Prostate gland (tissue), 2 donors: ENCODE data around the gene SPC24. TPM values are rescaled to one million over a fixed set of nuclear protein-coding genes. Genes with fewer than 3 reads are reported as not detected.

Source experiments
- DNase-seq: peaks from one replicate; pipeline ENCODE4 v3.0.0-alpha.2; 2019; ENCODE audit warnings: low spot score
- H3K27ac ChIP-seq, 2 donors: fragments of 200-600 bp; sonication (generic); 2 replicates each; pipeline ENCODE4 v1.5.1; 2017 to 2019
- H3K27me3 ChIP-seq: fragments of 200-600 bp; sonication (generic); replicated peaks from 2 replicates; pipeline ENCODE4 v1.5.1; 2019; ENCODE audit not compliant: insufficient read depth
- H3K36me3 ChIP-seq, 2 donors: fragments of 200-600 bp; sonication (generic); 1 replicate in 1 of 2; 2 replicates in 1 of 2; pipeline versions ENCODE4 v1.5.1 to v1.8.1; 2017 to 2019
- H3K4me1 ChIP-seq: fragments of 200-600 bp; sonication (generic); replicated peaks from 2 replicates; pipeline ENCODE4 v1.5.1; 2019
- H3K4me3 ChIP-seq, 2 donors: fragments of 200-600 bp; sonication (generic); 2 replicates each; pipeline ENCODE4 v1.5.1; 2017 to 2019
- H3K9me3 ChIP-seq: fragments of 200-600 bp; sonication (generic); 2 replicates; pipeline ENCODE4 v1.5.1; 2017
- CTCF ChIP-seq, 4 experiments: fragments of 200-600 bp in 2 of 4; fragments of 450-650 bp in 2 of 4; sonication (generic) in 2 of 4; IDR thresholded peaks; 1 replicate in 3 of 4; 2 replicates in 1 of 4; pipeline ENCODE4 v1.5.1; 2016 to 2019; ENCODE audit warnings: antibody characterized with exemption in 4 of 4, mild to moderate bottlenecking in 2 of 4, moderate library complexity in 2 of 4
- POLR2A ChIP-seq: fragments of 450-650 bp; IDR thresholded peaks from one replicate; pipeline ENCODE4 v1.6.1; 2016; ENCODE audit warnings: antibody characterized with exemption, mild to moderate bottlenecking
- POLR2AphosphoS5 ChIP-seq: sonication (generic); formaldehyde crosslinking; IDR thresholded peaks from one replicate; pipeline ENCODE4 v1.6.1; 2017; ENCODE audit warnings: antibody characterized with exemption
- WGBS: methylation state at CpG from one replicate; pipeline ENCODE4 v1.1.5; 2018; 5-methylcytosine and 5-hydroxymethylcytosine counted together
- intact Hi-C: fragments of 100-400 bp; cut with DNase I; formaldehyde crosslinking; loops from one replicate; pipeline ENCODE4 v1.14.2; 2022
- total RNA-seq, 2 donors: library from RNA; depleted of rRNA; stranded (reverse); fragments of >200 nt; gene quantifications; one replicate each; pipeline ENCODE4 v1.1.0, GENCODE V29; 2016

Gene SPC24
- 1 to 10 TPM in 1 of 2 donors, under 1 TPM in 1; 0.73 to 5.0 TPM for total RNA-seq

- Histone ChIP-seq H3K4me3 (peak within 1 kb of the TSS; percentile 28 to 52), H3K36me3 (no peaks in the 10 kb centered on the region), H3K27me3 (no peaks in the 10 kb centered on the region), H3K9me3 (no peaks in the 10 kb centered on the region), H3K4me1 (peaks cover 9% of the 10 kb centered on the region), H3K27ac (peak within 1 kb of the TSS; percentile 4 to 47)
- 1% methylated on average over 49 of the region's 50 CpGs for WGBS
- DNase-seq = peak; percentile 94
- intact Hi-C loops = no loop called here
- TF ChIP-seq CTCF (IDR thresholded peaks at IDR 0.05) = no peak
- TF ChIP-seq POLR2AphosphoS5 = peak; percentile 97
- no peak for TF ChIP-seq POLR2A
These were observed at the start of gene SPC24 for GRCh38 chr19:11155373-11156120. SPC24 (minus strand) TSS chr19:11155782; CDS start chr19:11155776, 6 bp downstream.

GRCh38 chr19:11204943-11205349 is 49.4 kb upstream of the SPC24 start:
- Histone ChIP-seq H3K9me3 (no peaks in the 10 kb centered on the region), H3K4me3 (no peak overlapping the region), H3K27me3 (no peaks in the 10 kb centered on the region), H3K36me3 (no peaks in the 10 kb centered on the region), H3K27ac (peak overlapping the region; percentile 74 to 85), H3K4me1 (no peaks in the 10 kb centered on the region)
- TF ChIP-seq CTCF (IDR thresholded peaks at IDR 0.05) (no peak), POLR2AphosphoS5 (no peak), POLR2A (no peak)
- intact Hi-C loops = loop anchor here (1.0 to 5.0 kb wide), 3 partner anchors 68 to 268 kb away; no protein-coding TSS in a partner anchor
- DNase-seq = no peak
- 42% methylated on average over 5 of the region's 5 CpGs for WGBS

- Histone ChIP-seq H3K36me3 (no peaks in the 10 kb centered on the region), H3K27ac (peak overlapping the region; percentile 74 to 85), H3K4me1 (no peaks in the 10 kb centered on the region), H3K4me3 (no peak overlapping the region), H3K27me3 (no peaks in the 10 kb centered on the region), H3K9me3 (no peaks in the 10 kb centered on the region)
- TF ChIP-seq CTCF (IDR thresholded peaks at IDR 0.05) (peak in 1 of 4 experiments; percentile 8), POLR2A (no peak), POLR2AphosphoS5 (no peak)
- intact Hi-C loops = loop anchor here (1.0 to 5.0 kb wide), 3 partner anchors 67 to 267 kb away; no protein-coding TSS in a partner anchor
- DNase-seq = no peak
- 76% methylated on average over 9 of the region's 9 CpGs for WGBS
These were observed 48.6 kb upstream of the SPC24 start for GRCh38 chr19:11204076-11204602.

- no peak overlapping the region for H3K4me3 ChIP-seq
- 36% methylated on average over 13 of the region's 17 CpGs for WGBS
- no peak for TF ChIP-seq POLR2AphosphoS5
- peak; percentile 79 to 94 (median 82) for TF ChIP-seq CTCF (IDR thresholded peaks at IDR 0.05)
- H3K27ac ChIP-seq = peak overlapping the region; percentile 74 to 85
- H3K36me3 ChIP-seq = no peaks in the 10 kb centered on the region
- H3K4me1 ChIP-seq = no peaks in the 10 kb centered on the region
- peak; percentile 34 for DNase-seq
- no peaks in the 10 kb centered on the region for H3K9me3 ChIP-seq
- intact Hi-C loops = loop anchor here (1.0 to 5.0 kb wide), 3 partner anchors 66 to 266 kb away; no protein-coding TSS in a partner anchor
- H3K27me3 ChIP-seq = no peaks in the 10 kb centered on the region
These were observed 47.9 kb upstream of the SPC24 start for GRCh38 chr19:11203194-11204075.
